Mesenchymal stem cell (in vitro differentiated cells and primary cell): ENCODE measurements around the gene MACROD2.
A peak's percentile ranks its signal among the peaks of the same experiment; 100 is the strongest.

Source experiments
- DNase-seq: peaks from one replicate; pipeline ENCODE4 v3.0.0-alpha.2; 2013
- H2AFZ ChIP-seq: one replicate; pipeline ENCODE4 v1.6.1; 2013; ENCODE audit warnings: low read depth, mild to moderate bottlenecking, control low read depth, inconsistent platforms, low read length, moderate library complexity
- H2AK5ac ChIP-seq: 2 replicates; pipeline ENCODE4 v1.6.1; 2013; ENCODE audit warnings: low read length, moderate library complexity, mild to moderate bottlenecking, inconsistent platforms; ENCODE audit not compliant: severe bottlenecking
- H2BK120ac ChIP-seq: one replicate; pipeline ENCODE4 v1.6.1; 2013; ENCODE audit warnings: low read depth, mild to moderate bottlenecking, inconsistent platforms, low read length, moderate library complexity
- H2BK12ac ChIP-seq, 2 experiments: one replicate each; pipeline ENCODE4 v1.6.1; 2013; ENCODE audit warnings: inconsistent platforms in 2 of 2, low read length in 2 of 2, mild to moderate bottlenecking in 2 of 2, moderate library complexity in 2 of 2, control low read depth in 1 of 2
- H2BK15ac ChIP-seq: one replicate; pipeline ENCODE4 v1.6.1; 2013; ENCODE audit warnings: mild to moderate bottlenecking, low read depth, inconsistent platforms; ENCODE audit not compliant: poor library complexity, severe bottlenecking
- H2BK5ac ChIP-seq: 2 replicates; pipeline ENCODE4 v1.6.1; 2013; ENCODE audit warnings: low read depth, mild to moderate bottlenecking, low read length, control low read depth, inconsistent platforms; ENCODE audit not compliant: poor library complexity, severe bottlenecking
- H3K14ac ChIP-seq, 2 experiments: one replicate each; pipeline ENCODE4 v1.6.1; 2013; ENCODE audit warnings: inconsistent platforms in 2 of 2, low read length in 2 of 2, control low read depth in 1 of 2, mild to moderate bottlenecking in 1 of 2, moderate library complexity in 1 of 2
- H3K18ac ChIP-seq, 2 experiments: one replicate each; pipeline ENCODE4 v1.6.1; 2013; ENCODE audit warnings: inconsistent platforms in 2 of 2, low read length in 2 of 2, control low read depth in 1 of 2, low read depth in 1 of 2, mild to moderate bottlenecking in 1 of 2
- H3K23ac ChIP-seq, 2 experiments: one replicate each; pipeline ENCODE4 v1.6.1; 2013; ENCODE audit warnings: inconsistent platforms in 2 of 2, low read length in 2 of 2, mild to moderate bottlenecking in 2 of 2, moderate library complexity in 2 of 2, control low read depth in 1 of 2
- H3K27ac ChIP-seq: 2 replicates; pipeline ENCODE4 v1.5.1; 2013; ENCODE audit warnings: mild to moderate bottlenecking, moderate library complexity, low read length, control low read depth, inconsistent platforms; ENCODE audit not compliant: poor library complexity, severe bottlenecking
- H3K27me3 ChIP-seq, 2 experiments: 2 replicates each; pipeline versions ENCODE4 v1.6.1 to v1.7.0; 2013; ENCODE audit warnings: low read length in 2 of 2, mild to moderate bottlenecking in 2 of 2, moderate library complexity in 2 of 2, control low read depth in 1 of 2, inconsistent platforms in 1 of 2; ENCODE audit not compliant: control insufficient read depth in 1 of 2, insufficient read depth in 1 of 2
- H3K36me3 ChIP-seq, 2 experiments: 2 replicates each; pipeline versions ENCODE4 v1.6.1 to v1.7.0; 2013; ENCODE audit warnings: low read length in 2 of 2, control low read depth in 1 of 2, inconsistent platforms in 1 of 2, low read depth in 1 of 2, mild to moderate bottlenecking in 1 of 2; ENCODE audit not compliant: insufficient read depth in 2 of 2, control insufficient read depth in 1 of 2
- H3K4ac ChIP-seq, 2 experiments: one replicate each; pipeline ENCODE4 v1.6.1; 2013; ENCODE audit warnings: inconsistent platforms in 2 of 2, low read length in 2 of 2, mild to moderate bottlenecking in 2 of 2, moderate library complexity in 2 of 2, control low read depth in 1 of 2, low read depth in 1 of 2
- H3K4me1 ChIP-seq: 2 replicates; pipeline ENCODE4 v1.6.1; 2013; ENCODE audit warnings: low read depth, low read length, control low read depth; ENCODE audit not compliant: control insufficient read depth, insufficient read depth
- H3K4me2 ChIP-seq: 2 replicates; pipeline ENCODE4 v1.6.1; 2013; ENCODE audit warnings: low read length, mild to moderate bottlenecking, inconsistent platforms; ENCODE audit not compliant: poor library complexity, severe bottlenecking
- H3K4me3 ChIP-seq, 2 experiments: 2 replicates each; pipeline versions ENCODE4 v1.5.1 to v1.7.0; 2013; ENCODE audit warnings: low read length in 2 of 2, mild to moderate bottlenecking in 2 of 2, control low read depth in 1 of 2, low read depth in 1 of 2; ENCODE audit not compliant: insufficient read depth in 1 of 2
- H3K79me1 ChIP-seq: replicated peaks from 2 replicates; pipeline ENCODE4 v1.6.1; 2013; ENCODE audit warnings: mild to moderate bottlenecking, control low read depth, low read length, inconsistent platforms; ENCODE audit not compliant: poor library complexity, severe bottlenecking
- H3K9ac ChIP-seq: 2 replicates; pipeline ENCODE4 v1.7.0; 2013; ENCODE audit warnings: mild to moderate bottlenecking, low read length, moderate library complexity
- H3K9me3 ChIP-seq: 2 replicates; pipeline ENCODE4 v1.7.0; 2013; ENCODE audit warnings: mild to moderate bottlenecking, low read length; ENCODE audit not compliant: control insufficient read depth
- H4K8ac ChIP-seq: one replicate; pipeline ENCODE4 v1.6.1; 2013; ENCODE audit warnings: inconsistent platforms, mild to moderate bottlenecking, low read length, moderate library complexity
- H4K91ac ChIP-seq: one replicate; pipeline ENCODE4 v1.6.1; 2013; ENCODE audit warnings: mild to moderate bottlenecking, low read length, inconsistent platforms
- WGBS: methylation state at CpG from one replicate; pipeline ENCODE4 v1.1.7; 2013; ENCODE audit warnings: mixed read lengths; 5-methylcytosine and 5-hydroxymethylcytosine counted together

The MACROD2 gene

DNA sequence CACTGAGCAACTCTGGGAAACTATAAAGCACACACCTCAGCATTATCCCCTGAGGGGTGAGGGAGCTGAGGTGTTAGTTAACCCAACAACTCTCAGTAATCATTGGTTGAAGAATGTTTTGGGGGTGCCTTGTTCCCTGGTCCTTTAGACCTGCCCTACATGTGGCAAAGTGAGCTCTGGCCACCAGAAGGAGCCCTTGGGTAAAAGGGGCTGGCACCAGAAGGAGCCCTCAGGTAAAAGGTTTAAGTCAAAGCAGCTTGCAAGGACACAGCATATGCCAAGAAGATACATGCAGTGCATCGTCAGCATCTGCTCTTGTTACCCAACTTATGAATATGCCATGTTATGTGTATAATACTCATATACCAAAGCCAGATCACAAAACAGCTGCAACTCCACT is 1496.3 kb downstream of the MACROD2 start:
- Histone ChIP-seq H3K18ac (no peak overlapping the region), H3K9ac (no peak overlapping the region), H3K27me3 (no peaks in the 10 kb centered on the region), H3K4me3 (no peak overlapping the region), H2BK12ac (no peak overlapping the region), H3K4ac (no peak overlapping the region), H3K9me3 (peaks cover 3% of the 10 kb centered on the region), H3K4me1 (no peaks in the 10 kb centered on the region), H3K23ac (no peak overlapping the region), H3K14ac (no peak overlapping the region), H4K8ac (no peak overlapping the region), H3K79me1 (no peaks in the 10 kb centered on the region), H2AFZ (no peak overlapping the region), H2BK5ac (no peak overlapping the region), H3K4me2 (no peak overlapping the region), H4K91ac (no peak overlapping the region), H2BK120ac (no peak overlapping the region), H2AK5ac (no peak overlapping the region), H3K27ac (no peak overlapping the region), H3K36me3 (no peaks in the 10 kb centered on the region), H2BK15ac (no peak overlapping the region)
- no peak for DNase-seq
- 88% methylated on average over 1 of the region's 1 CpG for WGBS

DNA sequence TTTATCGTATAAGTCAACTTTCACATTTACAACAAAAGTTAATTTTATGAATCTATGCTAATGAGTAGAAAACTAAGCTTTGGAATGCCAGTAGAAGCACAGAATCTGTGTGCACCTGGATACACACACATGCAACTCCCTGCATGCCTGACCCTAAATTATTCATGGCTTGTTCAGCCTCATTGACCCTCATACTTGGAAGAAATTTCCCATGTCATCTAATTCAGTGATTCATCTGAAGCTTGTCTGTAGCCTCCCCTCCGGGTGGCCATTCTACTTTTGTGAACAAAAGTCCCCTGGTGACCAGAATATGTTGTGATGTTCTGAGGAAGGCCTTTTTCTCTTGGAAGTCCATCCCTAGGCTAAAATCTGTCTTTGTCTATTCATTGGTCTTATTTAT is 1499.5 kb downstream of the MACROD2 start:
- Histone ChIP-seq H2AK5ac (no peak overlapping the region), H3K4me1 (no peaks in the 10 kb centered on the region), H3K9ac (no peak overlapping the region), H3K27me3 (no peaks in the 10 kb centered on the region), H3K4me2 (no peak overlapping the region), H3K18ac (no peak overlapping the region), H3K36me3 (no peaks in the 10 kb centered on the region), H3K14ac (no peak overlapping the region), H2BK12ac (no peak overlapping the region), H3K4ac (no peak overlapping the region), H3K9me3 (peaks cover 3% of the 10 kb centered on the region), H3K79me1 (no peaks in the 10 kb centered on the region), H3K23ac (no peak overlapping the region), H2AFZ (no peak overlapping the region), H4K8ac (no peak overlapping the region), H2BK120ac (no peak overlapping the region), H3K27ac (no peak overlapping the region), H3K4me3 (no peak overlapping the region), H2BK5ac (no peak overlapping the region), H4K91ac (no peak overlapping the region), H2BK15ac (no peak overlapping the region)
- WGBS: 88% methylated on average over 1 of the region's 2 CpGs
- no peak for DNase-seq

GRCh38 chr20:15496501-15497039 is 1501.3 kb downstream of the MACROD2 start:
- Histone ChIP-seq H3K18ac (no peak overlapping the region), H3K9me3 (peaks cover 3% of the 10 kb centered on the region), H3K36me3 (no peaks in the 10 kb centered on the region), H4K8ac (no peak overlapping the region), H3K4me3 (no peak overlapping the region), H3K9ac (no peak overlapping the region), H2BK15ac (no peak overlapping the region), H3K14ac (no peak overlapping the region), H3K4me1 (no peaks in the 10 kb centered on the region), H3K27me3 (no peaks in the 10 kb centered on the region), H2AFZ (no peak overlapping the region), H4K91ac (no peak overlapping the region), H3K79me1 (no peaks in the 10 kb centered on the region), H2AK5ac (no peak overlapping the region), H3K4ac (no peak overlapping the region), H3K27ac (no peak overlapping the region), H2BK120ac (no peak overlapping the region), H3K4me2 (no peak overlapping the region), H2BK12ac (no peak overlapping the region), H3K23ac (no peak overlapping the region), H2BK5ac (no peak overlapping the region)
- WGBS: 98% methylated on average over 2 of the region's 3 CpGs
- no peak for DNase-seq

DNA sequence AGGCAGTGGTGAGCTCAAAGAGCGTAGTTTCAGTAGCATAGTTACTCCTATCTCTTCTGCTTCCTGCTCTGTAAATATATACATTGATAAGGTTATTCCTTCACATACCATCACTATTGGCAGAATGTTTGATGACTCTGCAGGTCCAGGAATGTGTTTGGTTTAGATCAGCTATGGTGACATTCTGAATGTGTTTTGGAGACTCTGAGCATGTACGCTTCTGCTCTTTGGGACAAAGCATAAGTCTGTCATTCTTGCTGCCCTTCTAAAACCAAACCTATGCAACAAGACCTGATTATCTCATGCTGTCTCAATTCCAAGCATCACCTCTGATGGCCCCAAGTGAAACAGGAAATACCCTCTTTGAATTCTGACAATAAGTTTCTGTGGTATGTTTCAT is 1503.6 kb downstream of the MACROD2 start:
- 44% methylated on average over 1 of the region's 2 CpGs for WGBS
- H3K9ac ChIP-seq: no peak overlapping the region

More for the DNA sequence above, 1503.6 kb downstream of the MACROD2 start:
- H2BK15ac ChIP-seq: no peak overlapping the region
- H2BK120ac ChIP-seq: no peak overlapping the region
- H4K91ac ChIP-seq: no peak overlapping the region
- no peak overlapping the region for H3K27ac ChIP-seq
- no peaks in the 10 kb centered on the region for H3K36me3 ChIP-seq
- no peak overlapping the region for H3K23ac ChIP-seq
- H2BK5ac ChIP-seq: no peak overlapping the region
- H2AK5ac ChIP-seq: no peak overlapping the region
- no peak overlapping the region for H3K18ac ChIP-seq
- peaks cover 3% of the 10 kb centered on the region for H3K9me3 ChIP-seq
- H2BK12ac ChIP-seq: no peak overlapping the region
- no peak overlapping the region for H3K14ac ChIP-seq
- H3K4me2 ChIP-seq: no peak overlapping the region
- no peaks in the 10 kb centered on the region for H3K27me3 ChIP-seq
- no peak overlapping the region for H4K8ac ChIP-seq
- H3K4me3 ChIP-seq: no peak overlapping the region
- no peak overlapping the region for H3K4ac ChIP-seq
- DNase-seq: peak; percentile 2
- no peak overlapping the region for H2AFZ ChIP-seq
- H3K4me1 ChIP-seq: no peaks in the 10 kb centered on the region
- H3K79me1 ChIP-seq: no peaks in the 10 kb centered on the region
